Lung (tissue), 12 donors: ENCODE measurements around the gene EPN2. TPM values are rescaled to one million over a fixed set of nuclear protein-coding genes. Genes with fewer than 3 reads are reported as not detected.

Experiments used
- ATAC-seq: fragments of 200-7000 bp; cut with Tn5 transposase; one replicate; pipeline ENCODE4 v1.9.1; 2020; ENCODE audit warnings: moderate number of reproducible peaks; ENCODE audit not compliant: insufficient read depth, low FRiP score
- DNase-seq, 3 donors: peaks; one replicate each; pipeline ENCODE4 v3.0.0-alpha.2; 2013 to 2017
- H3K27ac ChIP-seq, 2 donors: one replicate each; pipeline ENCODE4 v1.5.1; 2013; ENCODE audit warnings: mild to moderate bottlenecking in 2 of 2, moderate library complexity in 2 of 2, control low read depth in 1 of 2, inconsistent platforms in 1 of 2, low read depth in 1 of 2, low read length in 1 of 2
- H3K27me3 ChIP-seq, 3 donors: one replicate each; pipeline ENCODE4 v1.5.1; 2013; ENCODE audit warnings: low read length in 2 of 3; ENCODE audit not compliant: control insufficient read depth in 3 of 3, insufficient read depth in 3 of 3
- H3K36me3 ChIP-seq, 4 donors: one replicate each; pipeline ENCODE4 v1.5.1; 2013; ENCODE audit warnings: low read length in 4 of 4, mild to moderate bottlenecking in 1 of 4, moderate library complexity in 1 of 4; ENCODE audit not compliant: control insufficient read depth in 4 of 4, insufficient read depth in 4 of 4
- H3K4me1 ChIP-seq, 5 donors: one replicate each; pipeline ENCODE4 v1.5.1; 2013; ENCODE audit warnings: low read length in 5 of 5, mild to moderate bottlenecking in 2 of 5, moderate library complexity in 1 of 5; ENCODE audit not compliant: control insufficient read depth in 5 of 5, insufficient read depth in 5 of 5
- H3K4me3 ChIP-seq: one replicate; pipeline ENCODE4 v1.5.1; 2013; ENCODE audit warnings: mild to moderate bottlenecking, control low read depth, moderate library complexity
- H3K9ac ChIP-seq, 2 donors: one replicate each; pipeline ENCODE4 v1.5.1; 2013; ENCODE audit warnings: low read length in 2 of 2, control low read depth in 1 of 2; ENCODE audit not compliant: insufficient read depth in 1 of 2
- H3K9me3 ChIP-seq, 4 donors: one replicate each; pipeline ENCODE4 v1.5.1; 2013; ENCODE audit warnings: low read length in 3 of 4, mild to moderate bottlenecking in 1 of 4, moderate library complexity in 1 of 4; ENCODE audit not compliant: control insufficient read depth in 4 of 4, insufficient read depth in 3 of 4
- CTCF ChIP-seq: IDR thresholded peaks from 2 replicates; pipeline ENCODE4 v1.5.1; 2012; ENCODE audit warnings: mild to moderate bottlenecking; ENCODE audit errors: control extremely low read depth, extremely low read depth
- WGBS, 2 donors: extraction: QIAGEN DNeasy Blood & Tissue Kit; methylation state at CpG; one replicate each; pipeline ENCODE4 v1.1.7; 2013; 5-methylcytosine and 5-hydroxymethylcytosine counted together
- polyA plus RNA-seq, 2 donors: library from polyadenylated mRNA; stranded (reverse); fragments of 200-250 nt; gene quantifications; one replicate each; pipeline ENCODE4 v1.2.1, GENCODE V29; 2013
- total RNA-seq, 2 donors: library from RNA; depleted of rRNA in 1 of 2; stranded (reverse); fragments of >200 nt in 1 of 2; gene quantifications; one replicate each; pipeline ENCODE4 v1.2.1, GENCODE V29; 2014 to 2021
- donor health status: control.
- donor health status: control.
- donor health status: Bipolar disorder and iron deficiency.
- donor health status: healthy.
- donor health status: DM: yes; HTN: yes; CAD: no.

EPN2 gene
- total and polyA plus RNA-seq, 4 donors: 16.7 to 73.7 (median 37.4) TPM

GRCh38 chr17:19381361-19381740 lies 144.2 kb downstream of the EPN2 start:
- Histone ChIP-seq H3K4me3 (no peak overlapping the region), H3K27ac (no peak overlapping the region), H3K36me3 (peaks cover 3 to 57% (median 50%) of the 10 kb centered on the region in 4 donors), H3K4me1 (peaks cover 3 to 66% (median 29%) of the 10 kb centered on the region in 5 donors), H3K9ac (no peak overlapping the region), H3K9me3 (peaks cover 0 to 2% (median 0%) of the 10 kb centered on the region in 4 donors), H3K27me3 (no peaks in the 10 kb centered on the region)
- ATAC-seq (no peak), DNase-seq (no peak)
- WGBS, 2 donors: 95 to 97% methylated on average over 7 of the region's 7 CpGs
- TF ChIP-seq CTCF: no peak

GRCh38 chr17:19381741-19382444 lies 144.7 kb downstream of the EPN2 start:
- Histone ChIP-seq H3K9ac (no peak overlapping the region), H3K4me3 (no peak overlapping the region), H3K9me3 (peaks cover 0 to 2% (median 0%) of the 10 kb centered on the region in 4 donors), H3K4me1 (peaks cover 1 to 64% (median 32%) of the 10 kb centered on the region in 5 donors), H3K27me3 (no peaks in the 10 kb centered on the region), H3K27ac (no peak overlapping the region), H3K36me3 (peaks cover 3 to 61% (median 50%) of the 10 kb centered on the region in 4 donors)
- ATAC-seq (no peak), DNase-seq (no peak)
- 91 to 96% methylated on average over 28 to 31 of the region's 31 CpGs for WGBS, 2 donors
- no peak for TF ChIP-seq CTCF

DNA sequence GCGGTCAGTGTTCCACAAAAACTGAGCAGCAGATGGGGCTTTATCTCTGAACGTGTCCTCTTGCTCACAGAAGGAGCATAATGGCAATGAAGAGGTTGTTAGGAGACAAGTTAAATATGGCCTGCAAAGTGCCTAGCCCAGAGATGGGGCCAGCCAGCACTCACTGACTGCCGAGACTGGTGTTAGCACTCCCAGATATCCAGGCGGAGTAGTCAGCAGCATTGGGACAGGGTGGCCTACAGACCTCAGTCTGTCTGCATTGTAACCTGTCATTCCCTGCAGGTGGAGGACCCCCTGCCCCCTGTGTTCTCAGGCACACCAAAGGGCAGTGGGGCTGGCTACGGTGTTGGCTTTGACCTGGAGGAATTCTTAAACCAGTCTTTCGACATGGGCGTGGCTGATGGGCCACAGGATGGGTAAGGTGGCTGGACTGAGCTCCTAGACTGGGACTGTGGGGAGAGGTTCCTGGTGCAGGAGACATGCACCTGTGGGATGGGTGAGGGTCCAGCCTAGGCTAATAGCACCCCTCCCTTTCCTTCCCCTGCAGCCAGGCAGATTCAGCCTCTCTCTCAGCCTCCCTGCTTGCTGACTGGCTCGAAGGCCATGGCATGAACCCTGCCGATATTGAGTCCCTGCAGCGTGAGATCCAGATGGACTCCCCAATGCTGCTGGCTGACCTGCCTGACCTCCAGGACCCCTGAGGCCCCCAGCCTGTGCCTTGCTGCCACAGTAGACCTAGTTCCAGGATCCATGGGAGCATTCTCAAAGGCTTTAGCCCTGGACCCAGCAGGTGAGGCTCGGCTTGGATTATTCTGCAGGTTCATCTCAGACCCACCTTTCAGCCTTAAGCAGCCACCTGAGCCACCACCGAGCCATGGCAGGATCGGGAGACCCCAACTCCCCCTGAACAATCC lies 145.6 kb downstream of the EPN2 start:
- TF ChIP-seq CTCF: no peak
- H3K4me1 ChIP-seq: peaks cover 0 to 65% (median 34%) of the 10 kb centered on the region in 5 donors

More for the DNA sequence above, 145.6 kb downstream of the EPN2 start:
- H3K27ac ChIP-seq: no peak overlapping the region
- H3K27me3 ChIP-seq: no peaks in the 10 kb centered on the region
- peaks cover 0 to 2% (median 0%) of the 10 kb centered on the region in 4 donors for H3K9me3 ChIP-seq
- H3K36me3 ChIP-seq: peaks cover 3 to 61% (median 50%) of the 10 kb centered on the region in 4 donors
- WGBS, 2 donors: 86 to 93% methylated on average over 13 of the region's 13 CpGs
- DNase-seq: peak in 2 of 3 donors; percentile 52 to 57
- no peak overlapping the region for H3K9ac ChIP-seq
- ATAC-seq: no peak
- H3K4me3 ChIP-seq: no peak overlapping the region
